ENCODE results near the gene GAD2.
"Not testable (repeated sequence)": the region's sequence is repeated elsewhere in the genome, so short reads cannot be mapped to it uniquely, and the experiment has no call there.

Gene GAD2

DNA sequence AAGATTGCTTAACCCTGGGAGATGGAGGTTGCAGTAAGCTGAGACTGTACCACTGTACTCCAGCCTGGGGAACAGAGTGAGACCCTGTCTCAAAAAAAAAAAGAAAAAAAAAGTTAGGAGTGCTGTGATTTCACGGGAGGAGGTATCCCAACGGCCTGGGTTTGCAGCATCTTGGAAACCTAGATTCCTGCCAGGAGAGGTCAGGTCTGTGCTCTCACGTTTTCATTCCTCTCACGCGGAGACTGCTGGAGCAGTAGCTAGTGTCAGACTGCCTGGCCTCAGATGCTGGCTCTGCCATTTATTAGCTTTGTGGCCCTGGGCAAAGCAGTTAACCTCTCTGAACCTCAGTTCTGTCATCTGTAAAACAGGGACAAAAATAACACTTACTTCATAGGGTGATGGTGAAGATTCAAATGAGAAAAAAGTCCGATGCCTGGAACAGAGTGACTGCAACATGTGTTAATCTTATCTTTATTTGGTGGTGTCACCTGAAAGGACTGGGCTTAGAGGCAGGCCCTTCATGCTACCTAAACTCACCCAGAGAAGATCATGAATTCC lies 94.9 kb downstream of the GAD2 start:
- no peak for DNase-seq (ENCODE audit: insufficient read length, low spot score)
- no peak for FAIRE-seq

DNA sequence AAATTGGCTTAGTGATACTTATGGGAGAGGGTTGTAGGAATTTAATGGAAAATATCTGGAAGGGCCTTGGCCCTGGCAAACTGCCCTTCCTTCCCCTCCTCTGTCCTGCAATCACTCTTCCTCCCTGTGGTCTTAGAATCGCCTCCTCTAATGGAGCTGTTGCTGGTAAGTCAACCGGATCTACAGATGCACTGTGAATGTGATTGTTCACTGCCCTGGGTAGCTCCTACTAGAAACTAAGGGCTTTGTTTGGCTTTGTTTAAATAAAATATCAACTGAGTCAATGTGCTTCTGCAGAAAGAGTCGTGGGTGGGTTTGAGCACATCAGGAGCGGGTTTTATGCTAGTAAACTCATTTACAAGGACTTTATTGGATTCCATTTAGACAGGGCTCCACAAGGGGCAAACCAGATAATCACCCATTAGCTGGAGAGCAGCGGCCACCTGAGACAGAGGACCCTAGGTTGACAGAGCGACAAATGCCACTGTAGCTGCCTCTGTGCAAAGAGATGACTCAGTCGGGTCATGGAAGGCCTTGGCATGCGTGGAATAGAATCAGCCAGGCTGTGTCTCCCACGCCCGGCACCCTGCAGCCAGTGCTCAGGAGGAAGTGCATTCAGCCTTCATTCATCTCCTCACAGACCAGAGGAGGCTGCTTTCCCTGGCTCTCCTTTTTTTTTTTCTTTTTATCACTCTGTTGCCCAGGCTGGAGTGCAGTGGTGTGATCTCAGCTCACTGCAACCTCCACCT lies 97.9 kb downstream of the GAD2 start:
- DNase-seq (ENCODE audit: insufficient read length, low spot score) = no peak
- no peak for FAIRE-seq

DNA sequence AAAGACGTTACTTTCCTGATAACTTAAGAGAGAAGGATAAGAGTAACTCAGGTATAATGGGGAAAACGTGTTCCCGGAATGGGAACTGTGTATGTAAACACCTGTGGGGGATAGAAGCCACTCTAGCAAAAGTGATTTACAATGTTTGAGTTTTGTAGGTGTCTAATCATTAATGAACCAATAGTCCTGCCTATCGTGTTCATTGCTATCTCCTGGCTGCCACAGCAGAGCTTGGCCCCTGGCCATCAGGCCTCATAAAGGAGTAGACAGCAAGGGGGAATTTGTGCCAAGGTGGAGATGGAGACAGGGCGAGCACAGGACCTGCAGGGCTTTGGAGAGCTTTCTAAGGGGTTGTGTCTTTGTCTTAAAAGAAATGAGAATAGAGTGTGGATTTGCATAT lies 102.1 kb downstream of the GAD2 start:
- no peak for FAIRE-seq
- no peak for DNase-seq (ENCODE audit: insufficient read length, low spot score)

DNA sequence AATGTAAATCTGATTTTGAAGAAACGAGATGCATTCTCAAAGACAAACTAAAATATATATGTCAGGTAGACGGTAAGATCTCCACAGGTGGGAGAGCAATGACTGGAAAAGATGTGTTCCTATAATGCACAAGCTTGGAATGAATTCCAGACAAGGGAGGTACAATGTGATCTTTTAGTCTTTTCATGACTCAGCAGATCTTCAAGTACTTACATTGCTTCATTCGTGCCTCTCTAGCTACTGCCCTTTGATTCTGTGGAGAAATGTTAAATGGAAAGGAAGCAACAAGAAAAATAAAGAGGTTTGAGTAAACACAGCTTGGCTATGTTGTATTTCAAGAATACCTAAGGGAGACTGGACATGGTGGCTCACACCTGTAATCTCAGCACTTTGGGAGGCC lies 106.6 kb downstream of the GAD2 start:
- FAIRE-seq = no peak
- DNase-seq (ENCODE audit: insufficient read length, low spot score) = no peak

DNA sequence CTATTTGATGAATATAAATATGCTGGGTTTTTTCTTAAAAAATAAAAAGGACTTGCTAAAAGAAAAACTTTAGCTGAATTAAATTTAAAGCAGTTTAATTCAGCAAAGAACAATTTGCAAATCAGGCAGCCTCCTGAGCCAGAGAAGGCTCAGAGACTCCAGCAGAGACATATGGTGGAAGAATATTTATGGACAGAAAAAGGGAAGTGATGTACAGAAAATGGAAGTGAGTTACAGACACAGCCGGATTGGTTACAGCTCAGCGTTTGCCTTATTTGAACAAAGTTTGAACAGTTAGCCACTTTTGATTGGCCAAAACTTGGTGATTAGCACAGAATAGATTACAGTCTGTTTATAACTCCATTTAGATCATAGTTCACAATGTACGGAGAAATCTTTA lies 110.3 kb downstream of the GAD2 start:
- no peak for FAIRE-seq
- no peak for DNase-seq (ENCODE audit: insufficient read length, low spot score)

DNA sequence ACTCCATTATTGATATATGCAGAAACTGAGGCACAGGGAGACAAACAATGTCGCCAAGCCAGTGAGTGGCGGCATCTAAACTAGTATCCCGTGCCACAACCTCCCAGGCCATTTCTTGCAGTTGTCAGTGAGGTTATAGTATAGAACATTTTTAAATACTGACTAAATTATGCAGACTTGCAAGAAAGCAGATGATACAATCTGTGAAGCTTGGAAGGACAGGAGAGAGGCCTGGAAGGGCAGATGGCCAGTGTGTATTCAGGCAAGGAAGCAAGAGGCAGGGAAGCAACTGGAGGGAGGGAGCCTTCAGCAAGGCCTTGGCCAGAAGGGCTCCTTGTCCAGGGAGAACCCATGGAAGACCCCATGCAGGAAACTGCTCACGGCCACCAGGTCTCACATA lies 111.2 kb downstream of the GAD2 start:
- DNase-seq (ENCODE audit: insufficient read length, low spot score) (no peak), FAIRE-seq (no peak)

DNA sequence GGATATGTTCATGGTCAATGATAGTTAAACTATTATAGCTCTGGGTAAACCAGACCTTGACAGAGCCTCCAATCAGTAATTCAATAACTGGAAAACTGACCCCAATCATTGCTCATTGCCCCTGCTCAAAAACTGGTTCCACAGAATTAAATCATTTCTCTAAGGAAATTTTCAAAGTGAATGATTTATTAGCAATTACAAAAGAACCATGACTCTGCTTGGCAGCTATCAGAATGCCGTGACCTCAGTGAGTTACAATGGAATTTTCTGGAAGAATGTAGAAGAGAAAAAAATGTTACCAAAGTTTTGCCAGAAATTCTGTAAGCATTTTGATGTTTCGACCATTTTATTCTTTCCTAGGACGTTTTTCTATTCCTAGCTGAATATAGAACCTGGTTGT lies 114.8 kb downstream of the GAD2 start:
- no peak for FAIRE-seq

DNA sequence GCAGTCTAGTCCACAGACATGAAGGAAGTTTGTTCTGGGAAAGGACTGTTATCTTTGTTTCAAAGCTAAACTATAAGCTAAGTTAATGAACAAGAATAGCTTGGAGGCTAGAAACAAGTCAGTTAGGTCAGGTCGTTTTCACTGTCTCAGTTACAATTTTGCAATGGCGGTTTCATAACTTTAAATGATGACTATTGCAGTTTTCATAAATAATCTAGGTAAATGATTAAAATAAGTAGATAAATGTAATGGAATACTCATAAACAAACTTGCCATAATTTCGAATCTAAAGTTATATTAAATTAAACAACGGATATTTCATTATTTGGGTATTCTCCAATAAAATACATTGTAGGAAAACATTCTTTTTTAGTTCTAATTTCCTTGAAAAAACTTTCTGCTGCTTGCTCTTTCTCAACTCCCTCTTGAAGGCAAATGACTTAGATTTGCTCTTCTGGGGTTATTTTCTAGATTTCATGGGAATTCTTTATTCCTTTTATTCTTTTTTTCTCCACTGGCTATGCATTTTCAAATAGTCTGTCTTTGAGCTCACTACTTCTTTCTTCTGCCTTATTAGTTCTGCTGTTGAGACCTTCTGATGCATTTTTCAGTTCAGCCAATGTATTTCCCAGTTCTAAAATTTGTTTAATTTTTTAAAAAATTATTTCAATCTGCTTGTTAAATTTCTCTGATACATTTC lies 117.8 kb downstream of the GAD2 start:
- DNase-seq (ENCODE audit: insufficient read length, low spot score) = no peak
- FAIRE-seq = no peak

More for the DNA sequence above, 114.8 kb downstream of the GAD2 start:
- DNase-seq (ENCODE audit: insufficient read length, low spot score) = no peak

DNA sequence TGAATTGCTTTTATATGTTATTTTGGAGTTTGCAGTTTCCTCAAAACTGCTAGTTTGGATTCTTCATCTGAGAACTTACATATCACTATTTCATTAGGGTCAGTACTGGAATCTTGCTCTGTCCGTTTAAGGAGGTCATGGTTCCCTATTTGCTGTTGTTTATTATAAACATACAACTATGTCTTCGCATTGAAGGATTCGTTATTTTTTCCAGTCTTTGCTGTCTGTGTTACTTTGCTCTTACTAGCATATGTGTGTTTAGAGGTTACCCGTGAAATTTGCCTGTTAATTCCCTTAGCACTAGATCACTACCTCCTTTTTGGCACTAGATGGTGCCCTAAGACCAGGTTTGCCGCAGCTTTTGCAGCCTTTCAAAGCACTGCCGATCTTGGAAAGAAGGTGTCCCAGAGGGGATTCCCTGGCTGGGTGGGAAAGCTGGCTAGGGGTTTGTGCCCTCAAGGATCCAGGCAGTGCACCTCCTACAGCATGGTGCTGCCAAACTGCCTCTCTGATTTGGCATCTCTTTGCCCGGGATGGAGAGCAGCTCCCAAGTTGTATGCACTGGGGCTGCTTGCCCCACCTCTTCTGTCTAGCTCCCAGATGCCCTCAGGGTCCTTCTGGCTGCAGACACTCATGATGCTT lies 118.5 kb downstream of the GAD2 start:
- FAIRE-seq = peak; percentile 48
- DNase-seq (ENCODE audit: insufficient read length, low spot score) = peak; percentile 67

DNA sequence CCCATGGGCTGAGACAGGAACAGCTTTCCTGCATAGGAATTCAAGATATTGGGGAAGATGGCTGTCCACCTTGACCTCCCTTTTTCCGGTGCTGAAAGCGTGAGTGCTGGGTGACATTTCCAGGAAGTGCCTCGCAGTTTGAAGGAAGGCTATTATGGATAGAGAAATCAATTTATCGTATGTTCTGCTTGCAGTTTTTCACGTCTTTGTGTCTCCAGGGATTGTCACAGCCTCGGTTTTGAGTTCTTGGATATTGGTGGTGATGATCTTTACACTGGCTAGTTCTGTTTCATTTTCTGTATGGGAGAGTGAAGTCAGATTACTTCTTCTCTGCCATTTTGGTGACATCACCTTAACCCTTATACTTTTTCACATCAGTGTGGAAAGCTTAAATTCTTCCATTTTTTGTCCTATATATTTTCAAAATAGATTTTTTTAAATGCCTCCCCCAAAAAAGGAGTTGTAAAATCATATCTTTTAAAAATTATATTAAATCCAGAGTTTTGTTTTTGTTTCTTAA lies 119.1 kb downstream of the GAD2 start:
- FAIRE-seq (no peak), DNase-seq (ENCODE audit: insufficient read length, low spot score) (no peak)

DNA sequence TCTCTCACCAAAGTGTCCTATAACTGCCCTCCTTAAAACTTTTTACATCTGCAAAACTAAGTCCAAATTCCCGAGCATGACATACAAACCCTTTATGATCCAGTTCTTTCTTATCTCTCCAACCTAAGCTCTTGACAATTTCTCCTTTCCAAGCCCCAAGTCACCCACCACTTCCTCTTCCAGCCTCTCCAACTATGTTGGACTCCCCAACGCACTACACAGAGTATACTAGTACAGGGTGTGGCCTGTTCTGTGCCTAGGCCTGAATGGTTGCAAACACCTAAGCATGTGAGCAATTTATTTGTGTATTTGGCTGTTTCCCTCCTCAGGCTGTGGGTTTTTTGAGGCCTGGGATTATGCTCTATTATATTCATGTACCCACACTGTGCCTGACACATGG lies 120.4 kb downstream of the GAD2 start:
- DNase-seq (ENCODE audit: insufficient read length, low spot score) (no peak), FAIRE-seq (no peak)

DNA sequence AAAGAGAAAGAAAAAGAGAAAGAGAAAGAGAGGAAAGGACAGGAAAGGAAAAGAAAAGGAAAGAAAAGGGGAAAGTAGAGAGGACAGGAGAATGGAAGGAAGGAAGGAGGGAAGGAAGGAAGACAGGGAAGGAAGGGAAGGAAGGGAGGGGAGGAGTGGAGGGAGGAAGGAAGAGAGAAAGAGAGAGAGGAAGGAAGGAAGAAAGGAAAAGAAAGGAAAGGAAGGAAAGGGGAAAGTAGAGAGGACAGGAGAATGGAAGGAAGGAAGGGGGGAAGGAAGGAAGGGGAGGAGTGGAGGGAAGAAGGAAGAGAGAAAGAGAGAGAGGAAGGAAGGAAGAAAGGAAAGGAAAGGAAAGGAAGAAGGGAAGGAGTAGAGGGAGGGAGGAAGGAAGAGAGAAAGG lies 125.1 kb downstream of the GAD2 start:
- DNase-seq (ENCODE audit: insufficient read length, low spot score) (no peak), FAIRE-seq (no peak)

DNA sequence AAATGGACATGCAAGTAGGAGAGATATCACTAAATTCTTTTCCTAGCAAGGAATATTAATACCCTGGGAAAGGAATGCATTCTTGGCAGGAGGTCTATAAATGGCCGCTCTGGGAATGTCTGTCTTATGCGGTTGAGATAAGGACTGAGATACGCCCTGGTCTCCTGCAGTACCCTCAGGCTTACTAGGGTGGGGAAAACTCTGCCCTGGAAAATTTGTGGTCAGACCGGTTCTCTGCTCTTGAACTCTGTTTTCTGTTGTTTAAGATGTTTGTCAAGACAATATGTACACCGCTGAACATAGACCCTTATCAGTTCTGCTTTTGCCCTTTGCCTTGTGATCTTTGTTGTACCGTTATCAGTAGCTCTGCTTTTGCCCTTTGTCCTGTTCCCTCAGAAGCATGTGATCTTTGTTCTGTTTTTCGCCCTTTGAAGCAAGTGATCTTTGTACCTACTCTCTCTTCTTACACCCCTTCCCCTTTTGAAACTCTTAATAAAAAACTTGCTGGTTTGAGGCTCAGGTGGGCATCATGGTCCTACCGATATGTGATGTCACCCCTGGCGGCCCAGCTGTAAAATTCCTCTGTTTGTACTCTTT lies 132.3 kb downstream of the GAD2 start:
- DNase-seq (ENCODE audit: insufficient read length, low spot score); FAIRE-seq: not testable (repeated sequence)
